IMR-90 (cell line): Measurements from ENCODE around the gene GRM2. TPM values are rescaled to one million over a fixed set of nuclear protein-coding genes. Genes with fewer than 3 reads are reported as not detected.

Experiments used
- ATAC-seq: fragments of 200-7000 bp; cut with Tn5 transposase; 2 replicates; pipeline ENCODE4 v1.9.1; 2020; ENCODE audit warnings: low read depth, mild to moderate bottlenecking, moderate library complexity
- BruUV-seq: library from RNA; stranded (reverse); fragments of 400-500 nt; replicated peaks from 2 replicates; lab custom pipeline; 2021; lab: Mats Ljungman, UMichigan
- CTCF ChIA-PET: fragments of 300-600 bp; formaldehyde crosslinking; extraction: SDS; loops from one replicate; lab custom pipeline; 2021; ENCODE audit warnings: antibody characterized with exemption; lab: Yijun Ruan, JAX
- POLR2A ChIA-PET: fragments of 300-600 bp; sonication (Branson Sonifier 250); formaldehyde crosslinking; loops from one replicate; lab custom pipeline; 2022; ENCODE audit warnings: antibody characterized with exemption; ENCODE audit not compliant: unreplicated experiment; lab: Charles Lee
- DNase-seq: peaks from one replicate; pipeline ENCODE4 v3.0.0; 2013
- H2AFZ ChIP-seq: replicated peaks from 2 replicates; pipeline ENCODE3; 2013; ENCODE audit warnings: low read length, mild to moderate bottlenecking; ENCODE audit not compliant: poor library complexity
- H2AK5ac ChIP-seq: 2 replicates; pipeline ENCODE4 v1.6.1; 2013; ENCODE audit warnings: low read depth, low read length, inconsistent platforms
- H2AK9ac ChIP-seq: replicated peaks from 2 replicates; pipeline ENCODE3; 2013; ENCODE audit warnings: mild to moderate bottlenecking, low read depth, low read length, moderate library complexity; ENCODE audit not compliant: poor library complexity
- H2BK120ac ChIP-seq: 2 replicates; pipeline ENCODE4 v1.6.1; 2013; ENCODE audit warnings: low read depth, low read length, inconsistent platforms
- H2BK15ac ChIP-seq: 3 replicates; pipeline ENCODE4 v1.6.1; 2013; ENCODE audit warnings: low read depth, low read length, inconsistent platforms
- H2BK20ac ChIP-seq: 2 replicates; pipeline ENCODE4 v1.6.1; 2013; ENCODE audit warnings: low read depth, mild to moderate bottlenecking, inconsistent platforms, low read length, moderate library complexity
- H2BK5ac ChIP-seq: 2 replicates; pipeline ENCODE4 v1.6.1; 2013; ENCODE audit warnings: mild to moderate bottlenecking, low read depth, low read length, inconsistent platforms; ENCODE audit not compliant: poor library complexity, severe bottlenecking
- H3K14ac ChIP-seq: replicated peaks from 2 replicates; pipeline ENCODE4 v1.6.1; 2013; ENCODE audit warnings: low read depth, low read length, inconsistent platforms
- H3K18ac ChIP-seq: 2 replicates; pipeline ENCODE4 v1.6.1; 2013; ENCODE audit warnings: low read depth, low read length, control low read depth
- H3K23ac ChIP-seq: 2 replicates; pipeline ENCODE4 v1.6.1; 2013; ENCODE audit warnings: low read depth, low read length, inconsistent platforms
- H3K27ac ChIP-seq: 2 replicates; pipeline ENCODE4 v1.5.1; 2013; ENCODE audit warnings: mild to moderate bottlenecking, control low read depth, low read length; ENCODE audit not compliant: insufficient read depth
- H3K27me3 ChIP-seq: 2 replicates; pipeline ENCODE4 v1.6.1; 2013; ENCODE audit warnings: low read length; ENCODE audit not compliant: control insufficient read depth, insufficient read depth
- H3K36me3 ChIP-seq: 2 replicates; pipeline ENCODE4 v1.6.1; 2013; ENCODE audit warnings: low read length, mixed read lengths; ENCODE audit not compliant: control insufficient read depth, insufficient read depth
- H3K4ac ChIP-seq: 2 replicates; pipeline ENCODE4 v1.6.1; 2013; ENCODE audit warnings: low read depth, low read length, inconsistent platforms
- H3K4me1 ChIP-seq: 2 replicates; pipeline ENCODE4 v1.6.1; 2013; ENCODE audit warnings: low read length, mixed read lengths; ENCODE audit not compliant: control insufficient read depth, insufficient read depth
- H3K4me2 ChIP-seq: 2 replicates; pipeline ENCODE4 v1.6.1; 2013; ENCODE audit warnings: low read depth, mild to moderate bottlenecking, control low read depth, low read length, moderate library complexity
- H3K4me3 ChIP-seq: 2 replicates; pipeline ENCODE4 v1.5.1; 2013; ENCODE audit warnings: low read depth, mild to moderate bottlenecking, control low read depth, low read length, moderate library complexity; ENCODE audit not compliant: insufficient read depth
- H3K56ac ChIP-seq: 2 replicates; pipeline ENCODE4 v1.6.1; 2013; ENCODE audit warnings: low read length, inconsistent platforms; ENCODE audit not compliant: insufficient read depth; ENCODE audit errors: extremely low read depth
- H3K79me1 ChIP-seq, 2 experiments: 2 replicates each; pipeline ENCODE4 v1.6.1; 2013; ENCODE audit warnings: low read length in 2 of 2, inconsistent platforms in 1 of 2, low read depth in 1 of 2
- H3K9ac ChIP-seq: 2 replicates; pipeline ENCODE4 v1.6.1; 2013; ENCODE audit warnings: low read depth, low read length, control low read depth
- H3K9me1 ChIP-seq: 2 replicates; pipeline ENCODE4 v1.6.1; 2013; ENCODE audit warnings: low read length, inconsistent platforms; ENCODE audit not compliant: insufficient read depth
- H3K9me3 ChIP-seq: 2 replicates; pipeline ENCODE4 v1.6.1; 2013; ENCODE audit warnings: low read length; ENCODE audit not compliant: control insufficient read depth, insufficient read depth
- H4K20me1 ChIP-seq: 2 replicates; pipeline ENCODE4 v1.6.1; 2013; ENCODE audit warnings: low read length, inconsistent platforms; ENCODE audit not compliant: insufficient read depth
- H4K5ac ChIP-seq: 2 replicates; pipeline ENCODE4 v1.6.1; 2013; ENCODE audit warnings: mild to moderate bottlenecking, low read depth, low read length, control low read depth
- H4K8ac ChIP-seq, 2 experiments: 2 replicates each; pipeline ENCODE4 v1.6.1; 2013; ENCODE audit warnings: low read depth in 2 of 2, low read length in 2 of 2, control low read depth in 1 of 2, inconsistent platforms in 1 of 2
- H4K91ac ChIP-seq: 2 replicates; pipeline ENCODE4 v1.6.1; 2013; ENCODE audit warnings: low read depth, low read length, inconsistent platforms; ENCODE audit not compliant: insufficient read depth
- BHLHE40 ChIP-seq: fragments of 150-350 bp; IDR thresholded peaks from 2 replicates; pipeline ENCODE4 v1.6.1; 2016; ENCODE audit warnings: mild to moderate bottlenecking, low read depth, low read length
- CTCF ChIP-seq: conservative IDR thresholded peaks from 2 replicates; pipeline ENCODE4 v1.5.1; 2012; ENCODE audit warnings: mild to moderate bottlenecking, low read depth, low read length, improper control_type of control experiment
- MAZ ChIP-seq: IDR thresholded peaks from 2 replicates; pipeline ENCODE4 v1.6.1; 2012; ENCODE audit warnings: low read depth, mild to moderate bottlenecking, low read length, improper control_type of control experiment, moderate library complexity, borderline replicate concordance
- POLR2A ChIP-seq: IDR thresholded peaks from 2 replicates; pipeline ENCODE4 v1.6.1; 2012; ENCODE audit warnings: mild to moderate bottlenecking, low read depth, low read length
- RAD21 ChIP-seq: IDR thresholded peaks from 2 replicates; pipeline ENCODE4 v1.6.1; 2012; ENCODE audit warnings: low read length, improper control_type of control experiment
- RCOR1 ChIP-seq: IDR thresholded peaks from 2 replicates; pipeline ENCODE4 v1.6.1; 2012; ENCODE audit warnings: mild to moderate bottlenecking, low read length, improper control_type of control experiment; ENCODE audit not compliant: insufficient replicate concordance
- RFX5 ChIP-seq: IDR thresholded peaks from 2 replicates; pipeline ENCODE4 v1.8.0; 2012; ENCODE audit warnings: low read depth, mild to moderate bottlenecking, low read length, moderate library complexity
- SMC3 ChIP-seq: fragments of 150-350 bp; IDR thresholded peaks from 2 replicates; pipeline ENCODE4 v1.6.1; 2016; ENCODE audit warnings: low read depth, mild to moderate bottlenecking, antibody characterized with exemption, low read length, moderate library complexity
- USF2 ChIP-seq: fragments of 150-350 bp; IDR thresholded peaks from 2 replicates; pipeline ENCODE4 v1.6.1; 2017; ENCODE audit warnings: mild to moderate bottlenecking, antibody characterized with exemption, low read length, low read depth
- WGBS, 2 experiments: methylation state at CpG; one replicate each; pipeline versions ENCODE4 v1.1.5 to v1.1.7; 2013; ENCODE audit warnings: missing lambda C conversion rate in 2 of 2; ENCODE audit not compliant: insufficient read length in 1 of 2; ENCODE audit errors: extremely low coverage in 2 of 2; 5-methylcytosine and 5-hydroxymethylcytosine counted together
- dilution Hi-C: fragments of 300-500 bp; cut with HindIII; formaldehyde crosslinking; loops from one replicate; pipeline ENCODE4 v1.14.3; 2018; ENCODE audit warnings: low sequenced_read_pairs; ENCODE audit not compliant: unreplicated experiment
- in situ Hi-C: fragments of 300-500 bp; cut with MboI; formaldehyde crosslinking; loops from 3 replicates; pipeline ENCODE4 v1.14.3; 2019; ENCODE audit warnings: low sequenced_read_pairs, inconsistent platforms, mixed read lengths
- intact Hi-C: fragments of 100-400 bp; cut with micrococcal nuclease; formaldehyde crosslinking; loops from 2 replicates; pipeline ENCODE4 v1.10.0; 2022
- polyA plus RNA-seq, 3 experiments: library from polyadenylated mRNA; depleted of rRNA; stranded (reverse); fragments of >200 nt; gene quantifications; 2 replicates each; pipeline ENCODE4 v1.2.3, GENCODE V29; 2012; ENCODE audit warnings: low replicate concordance in 1 of 3
- total RNA-seq: library from RNA; depleted of rRNA; stranded (reverse); fragments of >200 nt; gene quantifications from 2 replicates; pipeline ENCODE4 v1.2.3, GENCODE V29; 2012

Gene GRM2
- total and polyA plus RNA-seq, 2 of the 4 experiments (the other 2 are of a cell fraction), result under 0.01 to 0.14 TPM

- Histone ChIP-seq H3K27ac (no peak overlapping the region), H2AK9ac (no peak overlapping the region), H3K27me3 (no peaks in the 10 kb centered on the region), H3K4me1 (peaks cover 5% of the 10 kb centered on the region), H2AFZ (no peak overlapping the region), H4K5ac (no peak overlapping the region), H3K4ac (no peak overlapping the region), H2BK120ac (no peak overlapping the region), H2BK5ac (no peak overlapping the region), H3K56ac (no peak overlapping the region), H3K9me3 (no peaks in the 10 kb centered on the region), H4K20me1 (peaks cover 21% of the 10 kb centered on the region), H3K14ac (no peak overlapping the region), H3K79me1 (peaks cover 20 to 44% of the 10 kb centered on the region in 2 experiments; a peak in 3 of 4 replicates), H2AK5ac (no peak overlapping the region), H3K18ac (no peak overlapping the region), H4K8ac (no peak overlapping the region), H3K23ac (no peak overlapping the region), H3K36me3 (peaks cover 24% of the 10 kb centered on the region), H3K9ac (no peak overlapping the region), H3K4me2 (no peak overlapping the region), H2BK15ac (no peak overlapping the region), H3K4me3 (no peak overlapping the region), H2BK20ac (no peak overlapping the region), H4K91ac (no peak overlapping the region), H3K9me1 (peaks cover 7% of the 10 kb centered on the region)
- in situ Hi-C loops (loop anchor here (5.0 to 25.0 kb wide), 2 partner anchors 178 to 1068 kb away; partner anchors contain the start of genes CISH, DCAF1 and MAPKAPK3), intact Hi-C loops (no loop called here), dilution Hi-C loops (no loop called here)
- ChIA-PET POLR2A (interaction anchor here (2.8 kb wide), 1 partner anchor 181 kb away, joined by 9 read pairs; the partner anchor contains the start of gene DCAF1), CTCF (interaction anchor here (1.5 to 3.5 kb wide), 2 partner anchors 10 to 180 kb away, joined by 4 to 34 read pairs; partner anchors contain the start of gene DCAF1)
- TF ChIP-seq RCOR1, result no peak
- TF ChIP-seq POLR2A, result no peak
- TF ChIP-seq USF2, result no peak
- TF ChIP-seq MAZ, result no peak
- no peak for TF ChIP-seq BHLHE40
- no peak for TF ChIP-seq CTCF
- TF ChIP-seq RAD21, result no peak
- TF ChIP-seq RFX5, result no peak
- TF ChIP-seq SMC3, result no peak
- BruUV-seq, result no TSS peak
- ATAC-seq (no peak), DNase-seq (no peak)
- 87% methylated on average over 6 of the region's 6 CpGs; no CpG with 5 or more reads in 1 of the 2 experiments for WGBS, 2 experiments
Measured at GRCh38 chr3:51680196-51680595, 26.7 kb upstream of the GRM2 start.
